ENCODE results near the gene TNFAIP6. TPM values are rescaled to one million over a fixed set of nuclear protein-coding genes. Genes with fewer than 3 reads are reported as not detected.
A peak's percentile ranks its signal among the peaks of the same experiment; 100 is the strongest.

Gene TNFAIP6
- polyA plus RNA-seq, 1 of the 3 experiments (the other 2 are of a cell fraction) = 0.58 TPM

GRCh38 chr2:151315381-151315903, 42.0 kb upstream of the TNFAIP6 start (continued):
- TF ChIP-seq REST (IDR thresholded peaks at IDR 0.05; ENCODE audit: low read depth, low read length) (no peak), RCOR1 (IDR thresholded peaks at IDR 0.05; ENCODE audit: low read length) (no peak), PBX3 (IDR thresholded peaks at IDR 0.05) (no peak)

GRCh38 chr2:151325581-151326095, 31.8 kb upstream of the TNFAIP6 start:
- Histone ChIP-seq H3K79me2 (ENCODE audit: insufficient read depth) (no peaks in the 10 kb centered on the region), H3F3A (replicated peaks; ENCODE audit: insufficient read depth) (peaks cover 7% of the 10 kb centered on the region), H2AFZ (ENCODE audit: low read depth) (no peak overlapping the region), H3K4me1 (ENCODE audit: control insufficient read depth in 1 of 2, insufficient read depth in 2 of 2, low read depth in 1 of 2, low read length in 1 of 2) (peaks cover 0 to 8% of the 10 kb centered on the region in 2 experiments; a peak in 1 of 4 replicates), H3K9me3 (no peaks in the 10 kb centered on the region), H3K27ac (ENCODE audit: low read depth in 2 of 2, low read length in 1 of 2) (peak overlapping the region in 1 of 2 experiments; percentile 38; a peak in 1 of 4 replicates), H3K36me3 (replicated peaks in 1 of 2; ENCODE audit: control insufficient read depth in 1 of 2, insufficient read depth in 2 of 2, low read length in 1 of 2) (no peaks in the 10 kb centered on the region), H4K20me1 (ENCODE audit: insufficient read depth) (no peaks in the 10 kb centered on the region), H3K4me3 (ENCODE audit: low read depth in 2 of 2, low read length in 1 of 2) (no peak overlapping the region), H3K9me2 (no peaks in the 10 kb centered on the region), H3K9ac (no peak overlapping the region), H3K27me3 (ENCODE audit: insufficient read depth) (no peaks in the 10 kb centered on the region), H3K4me2 (no peak overlapping the region)
- TF ChIP-seq EP300 (IDR thresholded peaks at IDR 0.05; ENCODE audit: borderline replicate concordance in 1 of 2, low read depth in 1 of 2, low read length in 1 of 2) = no peak
- TF ChIP-seq REST (IDR thresholded peaks at IDR 0.05; ENCODE audit: low read depth, low read length) = no peak
- no peak for TF ChIP-seq MXI1 (IDR thresholded peaks at IDR 0.05; ENCODE audit: low read depth, low read length)
- ChIA-PET CTCF (no interaction called here), POLR2A (no interaction called here)
- 96% methylated on average over 4 of the region's 4 CpGs for WGBS (ENCODE audit: low lambda C conversion rate)
- DNase-seq = no peak

Measured in SK-N-SH (cell line).